CD4-positive, alpha-beta T cell treated with Interleukin-6 at 100 ng/mL for 8 hours (primary cell): ENCODE measurements around the gene ABLIM1.

ENCODE experiments used
- DNase-seq: peaks from one replicate; pipeline ENCODE4 v3.0.0-alpha.2; 2020; ENCODE audit warnings: mixed read lengths, low spot score

Gene ABLIM1

DNA sequence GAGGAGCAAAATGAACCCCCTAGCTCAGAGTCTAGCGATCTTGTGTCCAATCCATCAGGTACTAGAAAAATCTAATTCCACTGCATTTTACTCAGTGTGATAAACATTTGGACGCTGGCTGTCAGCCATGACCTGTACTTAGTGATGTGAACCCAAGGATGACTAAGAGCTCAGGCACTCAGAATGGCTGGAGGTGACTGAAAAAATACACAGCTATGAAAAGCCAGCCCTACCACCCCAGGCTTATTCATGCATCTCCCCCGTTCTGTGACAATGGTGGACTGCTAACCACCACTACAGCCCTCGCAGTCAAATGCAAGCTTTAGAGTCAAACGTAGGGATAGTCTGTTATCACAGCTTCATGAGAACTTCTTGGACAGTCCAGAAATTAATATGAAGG lies 268.6 kb downstream of the ABLIM1 start:
- DNase-seq: no peak

DNA sequence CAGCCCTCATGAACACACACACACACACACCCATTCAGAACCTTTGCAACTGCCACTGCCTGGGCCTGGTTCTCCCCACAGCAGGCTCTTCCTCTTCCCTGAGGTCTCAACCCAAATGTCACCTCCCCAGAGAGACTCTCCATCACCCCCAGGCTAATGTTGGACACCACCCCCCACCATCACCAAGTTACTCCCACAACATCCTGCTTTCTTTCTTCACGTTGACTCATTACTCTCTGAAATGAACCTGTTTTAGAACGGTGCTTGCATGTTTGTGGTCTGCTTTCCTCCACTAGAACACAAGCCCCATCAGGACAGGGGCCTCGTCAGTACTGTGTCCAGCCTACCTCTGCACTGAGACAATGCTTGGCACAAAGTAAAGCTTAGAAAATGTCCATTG lies 269.8 kb downstream of the ABLIM1 start:
- no peak for DNase-seq

DNA sequence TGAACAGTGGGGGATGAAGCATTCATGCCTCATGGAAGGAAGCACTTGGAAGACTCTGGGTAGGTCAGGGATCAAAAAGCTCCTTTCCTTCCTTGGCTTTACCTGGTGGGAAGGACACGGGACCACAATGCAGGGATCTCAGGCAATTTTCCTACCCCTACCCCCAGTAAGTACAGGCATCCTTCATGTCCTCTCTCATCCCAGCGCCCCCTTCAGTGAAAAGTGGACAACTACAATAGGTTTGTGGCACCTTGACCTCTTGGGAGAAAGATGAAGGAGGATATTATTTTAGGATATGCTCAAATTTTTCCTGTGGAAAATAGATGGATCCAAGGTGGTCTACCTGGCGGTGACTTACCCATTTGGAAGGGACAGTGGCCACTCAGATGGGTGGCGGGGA lies 270.3 kb downstream of the ABLIM1 start:
- DNase-seq: no peak

DNA sequence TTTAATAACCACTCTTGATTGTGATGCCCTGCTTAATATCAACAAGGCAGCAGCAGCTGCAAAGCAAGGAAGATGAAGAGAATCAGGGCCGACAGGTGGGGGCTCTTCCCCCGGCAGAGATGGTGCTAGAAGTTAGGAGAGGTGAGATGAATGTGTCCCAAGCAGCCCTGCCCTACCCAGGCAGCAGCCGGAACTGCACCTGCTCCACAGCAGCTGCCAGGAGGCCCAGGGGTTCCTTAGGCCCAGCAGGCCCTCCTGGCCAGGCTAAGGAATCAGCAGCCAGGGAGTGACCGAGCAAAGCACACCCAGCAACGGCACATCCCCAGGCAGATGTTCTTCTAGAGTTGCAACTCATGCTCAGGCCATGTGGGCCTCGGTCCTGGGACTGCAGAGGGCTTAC lies 271.6 kb downstream of the ABLIM1 start:
- DNase-seq: no peak

DNA sequence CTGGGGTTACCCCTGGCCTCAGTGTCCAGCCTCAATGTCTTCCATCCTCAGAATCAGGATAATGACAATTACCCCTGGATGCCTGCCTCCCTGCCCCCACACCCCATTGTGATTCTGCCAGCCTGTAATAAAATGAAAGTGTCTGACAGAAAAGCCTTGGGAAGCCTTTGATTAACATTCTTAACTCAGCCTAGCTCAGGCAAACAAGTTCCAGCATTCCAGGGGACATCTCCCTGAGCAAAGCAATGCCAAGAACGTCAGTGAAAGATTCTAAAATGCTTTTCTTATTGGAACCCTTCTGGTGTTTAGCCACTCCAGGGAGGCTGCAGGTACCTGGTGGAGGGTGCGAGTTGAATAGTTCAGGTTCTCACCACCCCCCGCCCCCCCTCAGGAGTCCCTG lies 272.5 kb downstream of the ABLIM1 start:
- DNase-seq: no peak

DNA sequence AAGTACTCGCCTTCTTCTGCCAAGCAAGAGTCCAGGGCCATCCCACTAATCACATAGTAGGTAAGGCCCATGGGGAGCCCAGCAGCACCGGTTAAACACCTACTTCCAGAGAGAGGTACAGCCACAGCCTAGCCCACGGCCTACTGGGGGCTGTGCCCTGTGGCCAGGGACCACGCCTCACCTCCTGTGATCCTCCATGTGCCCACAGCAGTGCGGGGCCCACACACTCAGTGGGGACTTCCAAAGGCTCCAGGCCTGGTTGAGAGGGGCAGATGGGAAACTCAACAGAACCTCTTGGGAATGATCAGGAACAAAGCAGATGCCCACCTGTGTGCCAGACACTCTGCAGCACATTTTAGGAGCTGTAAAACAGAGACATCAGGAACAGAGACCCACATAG lies 273.5 kb downstream of the ABLIM1 start:
- no peak for DNase-seq

DNA sequence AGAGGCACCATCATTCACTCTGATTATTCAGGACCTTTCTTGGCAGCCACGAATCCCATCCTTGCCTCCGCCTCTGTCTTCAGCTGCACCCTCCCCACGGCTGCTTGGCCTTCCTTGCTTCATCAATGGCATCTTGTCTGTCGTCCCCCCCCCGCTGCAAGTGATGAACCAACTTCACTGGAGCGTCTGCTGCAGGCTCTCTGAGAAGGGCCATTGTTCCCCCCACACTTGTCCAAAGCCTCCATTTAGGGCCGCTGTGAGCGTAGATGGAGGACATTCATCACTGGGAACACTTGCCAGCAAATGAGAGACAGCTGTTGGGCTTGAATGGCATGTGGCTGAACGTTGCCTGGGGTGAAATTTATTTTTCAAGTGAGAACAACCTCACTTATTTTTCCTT lies 273.9 kb downstream of the ABLIM1 start:
- no peak for DNase-seq
